Fibroblast of pulmonary artery (primary cell): Measurements from ENCODE around the gene DCAF15.
A peak's percentile ranks its signal among the peaks of the same experiment; 100 is the strongest.

ENCODE experiments used
- DNase-seq: peaks from one replicate; pipeline ENCODE4 v3.0.0-alpha.2; 2010; ENCODE audit warnings: low read depth
- H3K4me3 ChIP-seq: replicated peaks from 2 replicates; pipeline ENCODE4 v1.5.1; 2011; ENCODE audit warnings: low read depth, mild to moderate bottlenecking, control low read depth, low read length, moderate library complexity
- TF ChIP-seq, protein P1 (sequence below): IDR thresholded peaks from 2 replicates; pipeline ENCODE4 v1.5.1; 2011; ENCODE audit warnings: mild to moderate bottlenecking, control low read depth, low read length, inconsistent platforms; ENCODE audit errors: missing control alignments

Gene DCAF15

DNA sequence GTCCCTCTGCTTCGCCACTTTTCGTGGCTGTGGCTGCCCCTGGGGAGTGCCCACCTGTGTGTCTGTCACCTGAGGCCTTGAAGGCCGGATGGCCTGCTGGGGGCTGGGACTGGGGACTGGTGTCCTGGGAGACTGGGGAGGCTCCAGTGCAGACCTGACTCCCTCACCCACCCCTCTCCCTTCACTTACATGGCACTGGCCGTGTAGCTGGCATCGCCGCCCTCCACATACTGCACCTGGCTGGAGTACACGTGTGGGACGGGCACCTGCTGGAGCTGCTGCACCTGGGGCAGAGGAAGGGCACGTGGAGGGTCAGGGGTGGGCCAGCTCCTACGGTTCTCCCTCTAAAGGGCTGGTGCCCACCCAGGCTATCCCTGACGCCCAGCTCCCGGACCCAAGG is 25.5 kb downstream of the DCAF15 start:
- TF ChIP-seq, protein P1, sequence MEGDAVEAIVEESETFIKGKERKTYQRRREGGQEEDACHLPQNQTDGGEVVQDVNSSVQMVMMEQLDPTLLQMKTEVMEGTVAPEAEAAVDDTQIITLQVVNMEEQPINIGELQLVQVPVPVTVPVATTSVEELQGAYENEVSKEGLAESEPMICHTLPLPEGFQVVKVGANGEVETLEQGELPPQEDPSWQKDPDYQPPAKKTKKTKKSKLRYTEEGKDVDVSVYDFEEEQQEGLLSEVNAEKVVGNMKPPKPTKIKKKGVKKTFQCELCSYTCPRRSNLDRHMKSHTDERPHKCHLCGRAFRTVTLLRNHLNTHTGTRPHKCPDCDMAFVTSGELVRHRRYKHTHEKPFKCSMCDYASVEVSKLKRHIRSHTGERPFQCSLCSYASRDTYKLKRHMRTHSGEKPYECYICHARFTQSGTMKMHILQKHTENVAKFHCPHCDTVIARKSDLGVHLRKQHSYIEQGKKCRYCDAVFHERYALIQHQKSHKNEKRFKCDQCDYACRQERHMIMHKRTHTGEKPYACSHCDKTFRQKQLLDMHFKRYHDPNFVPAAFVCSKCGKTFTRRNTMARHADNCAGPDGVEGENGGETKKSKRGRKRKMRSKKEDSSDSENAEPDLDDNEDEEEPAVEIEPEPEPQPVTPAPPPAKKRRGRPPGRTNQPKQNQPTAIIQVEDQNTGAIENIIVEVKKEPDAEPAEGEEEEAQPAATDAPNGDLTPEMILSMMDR = no peak
- H3K4me3 ChIP-seq = no peak overlapping the region
- DNase-seq = no peak

DNA sequence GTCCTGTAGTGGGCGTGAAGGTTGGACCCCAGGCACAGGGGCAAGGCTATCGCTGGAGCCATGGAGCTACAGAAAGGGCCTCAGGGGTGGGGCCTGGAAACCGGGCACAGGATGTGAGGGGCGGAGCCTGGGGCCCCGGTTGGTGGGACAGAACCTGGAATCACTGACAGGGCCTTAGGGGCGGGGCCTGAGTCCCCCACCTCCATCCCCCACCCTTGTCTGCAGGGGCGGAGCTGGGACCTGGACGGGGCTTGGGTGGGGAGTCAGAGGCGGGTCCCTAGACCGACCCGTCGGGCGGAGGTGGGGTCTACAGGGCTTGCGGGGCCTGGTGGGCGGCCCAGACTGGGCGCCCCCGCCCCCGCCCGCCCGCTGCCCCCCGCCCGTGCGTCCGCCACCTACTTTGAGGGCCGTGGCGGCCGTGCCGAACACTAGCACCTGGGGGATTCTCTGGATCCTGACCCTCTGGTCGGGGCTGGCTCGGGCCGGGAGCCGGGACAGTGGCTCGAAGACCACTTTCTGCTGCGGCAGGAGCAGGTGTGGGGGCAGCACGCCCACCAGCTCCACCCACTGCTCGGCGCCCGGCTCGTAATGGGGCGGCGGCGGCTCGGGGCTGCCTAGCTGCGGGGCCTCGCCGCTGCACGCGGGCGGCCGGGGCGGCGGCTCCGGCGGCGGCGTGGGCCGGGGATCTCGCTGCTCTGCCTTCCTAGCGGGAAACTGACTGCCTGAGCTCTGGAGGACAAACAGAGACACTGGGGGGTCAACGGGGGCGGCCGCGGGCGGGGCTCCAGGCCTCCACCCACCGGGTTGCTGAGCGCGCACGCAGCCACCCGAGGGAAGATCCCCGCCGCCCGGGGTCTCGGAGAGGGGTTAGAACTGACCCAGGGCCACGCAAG is 26.3 kb downstream of the DCAF15 start:
- peak; percentile 43 for DNase-seq
- H3K4me3 ChIP-seq = no peak overlapping the region
- TF ChIP-seq, protein P1 = no peak

DNA sequence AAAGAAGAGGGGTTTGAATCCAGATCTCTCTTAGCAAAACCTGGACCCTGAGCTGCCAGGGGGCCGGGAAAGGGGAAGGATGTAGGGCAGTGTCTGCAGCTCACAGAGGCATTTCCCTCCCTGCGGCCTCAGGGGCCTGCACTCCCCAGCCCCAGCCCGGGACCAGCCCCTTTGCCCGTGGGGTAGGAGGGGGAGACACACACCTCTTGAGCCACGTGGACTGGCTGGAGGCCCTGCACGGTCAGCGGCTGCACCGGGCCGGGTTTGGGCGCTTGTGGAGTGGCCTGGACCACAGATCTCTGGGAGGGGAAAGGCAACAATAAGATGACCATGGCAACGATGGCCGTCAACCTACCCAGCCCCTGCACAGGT is 26.9 kb downstream of the DCAF15 start:
- TF ChIP-seq, protein P1 = no peak
- no peak for DNase-seq
- no peak overlapping the region for H3K4me3 ChIP-seq

DNA sequence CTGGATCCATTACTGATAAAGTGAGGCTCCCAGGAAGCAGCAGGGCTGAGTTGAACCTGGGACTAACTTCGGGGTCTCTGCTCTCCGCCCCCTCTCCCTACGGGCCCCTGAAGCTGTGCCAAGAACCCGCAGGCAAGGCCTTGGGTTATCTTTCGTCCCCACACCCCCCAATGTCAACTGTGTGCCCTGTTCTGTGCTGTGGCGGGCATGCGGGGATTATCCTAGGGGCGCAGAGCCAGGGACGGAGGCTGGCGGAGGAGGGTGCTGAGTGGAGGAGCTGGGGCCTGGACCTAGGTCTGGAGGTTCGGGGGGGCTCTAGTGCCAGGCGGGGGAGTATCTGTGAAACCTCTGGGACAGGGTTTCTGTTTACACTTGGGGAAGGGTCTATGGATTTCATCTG is 27.4 kb downstream of the DCAF15 start:
- H3K4me3 ChIP-seq = no peak overlapping the region
- DNase-seq = no peak
- TF ChIP-seq, protein P1 = no peak

DNA sequence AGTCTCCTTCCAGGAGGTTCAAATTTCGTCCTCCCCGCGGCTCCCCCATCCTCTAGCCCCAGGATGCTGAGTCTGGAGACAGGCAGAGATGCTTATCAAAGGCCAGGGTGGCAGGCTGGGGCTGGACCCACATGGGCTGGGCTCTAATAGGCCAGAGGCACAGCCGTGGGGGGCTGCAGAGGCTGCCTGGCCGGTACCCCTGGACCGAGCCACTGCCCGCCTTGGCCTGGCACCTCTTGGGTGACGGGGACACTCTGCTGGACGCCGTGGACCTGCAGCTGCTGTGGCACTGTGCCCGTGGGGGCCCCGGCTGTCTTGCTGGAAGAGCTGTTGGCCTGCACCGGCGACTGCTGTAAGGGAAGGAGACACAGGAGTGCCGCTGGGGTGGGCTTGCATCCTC is 28.0 kb downstream of the DCAF15 start:
- H3K4me3 ChIP-seq = no peak overlapping the region
- no peak for DNase-seq
- TF ChIP-seq, protein P1 = no peak

DNA sequence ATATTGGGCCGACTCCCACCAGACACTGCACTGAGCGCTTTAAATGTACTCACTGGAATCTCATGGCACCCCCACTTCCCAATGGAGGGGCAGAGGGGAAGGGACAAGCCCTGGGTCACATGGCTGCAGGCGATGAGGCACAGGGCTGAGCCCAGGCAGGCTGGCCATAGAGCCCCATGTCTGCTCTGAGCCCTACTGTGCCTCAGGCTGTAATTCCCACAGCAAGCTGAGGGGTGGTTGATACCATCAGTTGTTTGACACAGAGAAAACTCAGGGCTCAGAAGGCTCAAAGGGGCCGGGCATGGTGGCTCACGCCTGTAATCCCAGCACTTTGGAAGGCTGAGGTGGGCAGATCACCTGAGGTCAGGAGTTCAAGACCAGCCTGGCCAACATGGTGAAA is 28.7 kb downstream of the DCAF15 start:
- DNase-seq = no peak
- H3K4me3 ChIP-seq = no peak overlapping the region
- TF ChIP-seq, protein P1 = no peak

DNA sequence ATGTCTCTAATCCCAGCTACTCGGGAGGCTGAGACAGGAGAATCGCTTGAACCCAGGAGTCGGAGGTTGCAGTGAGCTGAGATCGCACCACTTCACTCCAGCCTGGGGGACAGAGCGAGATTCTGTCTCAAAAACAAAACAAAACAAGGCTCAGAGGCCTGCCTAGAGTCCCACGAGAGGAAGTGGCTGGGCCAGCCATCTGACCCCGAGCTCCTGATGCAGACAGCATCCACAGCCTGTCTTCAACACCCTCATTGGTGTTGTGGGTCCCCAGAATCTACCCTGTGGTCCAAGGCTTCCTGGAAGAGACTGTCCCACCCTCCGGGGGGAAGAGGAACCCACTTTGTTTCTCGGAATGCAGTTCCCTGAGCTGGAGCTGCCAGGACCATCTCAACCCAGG is 29.2 kb downstream of the DCAF15 start:
- no peak for DNase-seq
- H3K4me3 ChIP-seq = no peak overlapping the region
- TF ChIP-seq, protein P1 = no peak
